GM10266 (cell line): Measurements from ENCODE around the gene PLA2G3.

Experiments
- DNase-seq: peaks from one replicate; pipeline ENCODE4 v3.0.0; 2012; ENCODE audit errors: extremely low spot score
- CTCF ChIP-seq: IDR thresholded peaks from 2 replicates; pipeline ENCODE4 v1.5.1; 2012; ENCODE audit warnings: mild to moderate bottlenecking, low read depth; ENCODE audit not compliant: control insufficient read depth, insufficient read depth; ENCODE audit errors: missing control alignments

The PLA2G3 gene

GRCh38 chr22:31106001-31106571 lies 34.2 kb downstream of the PLA2G3 start:
- no peak for DNase-seq

GRCh38 chr22:31105282-31105929 lies 34.9 kb downstream of the PLA2G3 start:
- no peak for DNase-seq
- TF ChIP-seq CTCF: no peak

More at GRCh38 chr22:31106001-31106571, 34.2 kb downstream of the PLA2G3 start:
- TF ChIP-seq CTCF: no peak

- TF ChIP-seq CTCF: no peak
- DNase-seq: no peak
Measured at GRCh38 chr22:31104869-31105268, 35.4 kb downstream of the PLA2G3 start.

DNA sequence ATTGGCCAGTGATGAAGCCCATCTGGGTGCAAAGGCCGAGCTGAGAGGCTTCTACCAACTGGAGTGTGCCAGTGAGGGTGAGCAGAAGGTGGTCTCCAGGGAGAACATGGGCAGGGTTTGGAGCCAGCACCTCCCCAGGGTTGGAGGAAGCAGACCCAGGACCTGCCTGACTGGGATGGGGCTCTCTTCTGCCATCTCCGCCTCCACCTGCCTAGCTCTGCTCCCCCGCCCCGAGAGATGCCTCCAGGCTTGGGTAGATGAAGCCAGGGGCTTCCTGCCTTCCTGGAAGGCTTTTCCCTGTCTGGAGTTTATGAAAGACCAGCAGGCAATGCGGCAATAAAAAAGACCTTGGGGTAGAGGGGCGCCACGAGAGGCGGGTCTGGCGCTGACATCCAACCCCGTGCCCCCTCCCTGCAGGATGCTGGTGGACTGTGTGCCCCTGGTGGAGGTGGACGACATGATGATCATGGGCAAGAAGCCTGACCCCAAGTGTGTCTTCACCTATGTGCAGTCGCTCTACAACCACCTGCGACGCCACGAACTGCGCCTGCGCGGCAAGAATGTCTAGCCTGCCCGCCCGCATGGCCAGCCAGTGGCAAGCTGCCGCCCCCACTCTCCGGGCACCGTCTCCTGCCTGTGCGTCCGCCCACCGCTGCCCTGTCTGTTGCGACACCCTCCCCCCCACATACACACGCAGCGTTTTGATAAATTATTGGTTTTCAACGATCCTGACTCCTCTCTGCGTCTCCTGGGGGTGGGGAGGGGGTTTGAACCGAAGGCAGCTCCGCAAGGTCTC lies 36.2 kb downstream of the PLA2G3 start:
- no peak for DNase-seq
- TF ChIP-seq CTCF: no peak

DNA sequence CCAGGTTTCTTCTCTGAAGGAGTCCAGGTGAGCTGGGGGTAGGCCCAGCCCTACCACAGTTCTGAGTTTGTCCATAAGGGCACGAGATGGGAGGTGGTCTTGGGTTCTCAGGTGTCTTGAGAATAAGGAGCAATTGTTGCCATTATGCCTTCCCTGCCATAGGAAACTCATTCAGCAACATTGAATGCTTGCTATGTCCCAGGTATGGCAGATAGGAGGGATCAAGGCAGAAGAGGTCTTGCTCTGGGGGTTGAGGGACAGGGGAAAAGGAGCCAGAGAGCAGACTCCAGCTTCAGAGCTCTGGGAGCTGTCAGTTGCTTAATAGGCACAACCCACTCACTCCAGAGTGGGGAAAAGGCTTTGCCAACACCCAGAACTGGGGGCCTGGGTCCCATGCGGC lies 37.2 kb downstream of the PLA2G3 start:
- no peak for TF ChIP-seq CTCF
- no peak for DNase-seq

DNA sequence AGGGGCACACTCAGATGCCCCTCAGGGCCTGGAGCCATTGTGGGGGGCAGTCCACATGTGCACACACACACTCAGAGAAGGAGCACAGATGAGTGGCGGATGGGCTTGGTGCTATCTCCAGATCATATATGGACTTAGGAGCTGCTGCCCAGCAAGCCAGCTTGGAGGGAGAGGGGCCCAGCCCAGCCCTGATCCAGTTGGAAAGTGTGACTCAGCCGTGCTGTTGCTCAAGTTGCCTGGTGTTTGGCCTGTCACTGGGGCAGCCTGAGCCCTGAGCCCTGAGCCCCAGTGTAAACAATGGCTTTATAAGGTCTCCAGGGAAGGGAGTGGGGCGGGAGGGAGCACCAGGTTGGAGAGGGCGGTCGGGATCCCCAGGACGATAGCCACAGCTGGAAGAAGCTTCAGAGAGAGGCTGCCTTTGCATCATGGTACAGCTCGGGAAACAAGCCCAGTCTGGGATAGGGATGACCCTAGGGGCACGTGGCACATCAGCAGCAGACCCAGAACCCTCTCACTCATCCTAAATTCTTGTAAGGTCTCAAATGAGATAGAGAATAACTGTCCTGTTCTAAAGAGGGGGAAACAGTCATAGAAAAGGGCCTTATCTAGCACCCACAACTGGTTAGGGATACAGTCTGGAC lies 37.7 kb downstream of the PLA2G3 start:
- TF ChIP-seq CTCF: no peak
- DNase-seq: no peak
